Suppressor macrophage (primary cell): ENCODE results near the gene KIF6.

Experiments used
- DNase-seq, 4 experiments: peaks; one replicate each; pipeline ENCODE4 v3.0.0-alpha.2; 2020 to 2022

KIF6 gene

DNA sequence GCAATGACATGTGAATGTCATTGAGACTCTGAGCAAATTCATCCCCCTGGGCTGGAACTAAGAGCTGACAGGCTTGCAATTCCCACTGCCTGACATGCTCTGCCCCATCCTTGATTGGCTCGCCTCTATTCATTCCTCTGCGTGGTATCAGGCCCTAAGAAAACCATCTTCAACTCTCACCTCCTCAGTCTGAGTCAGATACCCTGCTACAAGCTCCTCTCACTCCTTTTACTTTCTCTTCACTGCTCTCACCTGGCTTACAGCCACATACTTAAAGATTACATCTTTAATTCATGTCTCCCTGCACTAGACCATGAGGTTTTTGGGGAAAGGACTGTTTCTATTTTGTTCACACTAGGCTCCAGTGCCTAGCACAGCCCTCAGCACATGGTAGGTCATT lies 131.6 kb downstream of the KIF6 start:
- DNase-seq = no peak

DNA sequence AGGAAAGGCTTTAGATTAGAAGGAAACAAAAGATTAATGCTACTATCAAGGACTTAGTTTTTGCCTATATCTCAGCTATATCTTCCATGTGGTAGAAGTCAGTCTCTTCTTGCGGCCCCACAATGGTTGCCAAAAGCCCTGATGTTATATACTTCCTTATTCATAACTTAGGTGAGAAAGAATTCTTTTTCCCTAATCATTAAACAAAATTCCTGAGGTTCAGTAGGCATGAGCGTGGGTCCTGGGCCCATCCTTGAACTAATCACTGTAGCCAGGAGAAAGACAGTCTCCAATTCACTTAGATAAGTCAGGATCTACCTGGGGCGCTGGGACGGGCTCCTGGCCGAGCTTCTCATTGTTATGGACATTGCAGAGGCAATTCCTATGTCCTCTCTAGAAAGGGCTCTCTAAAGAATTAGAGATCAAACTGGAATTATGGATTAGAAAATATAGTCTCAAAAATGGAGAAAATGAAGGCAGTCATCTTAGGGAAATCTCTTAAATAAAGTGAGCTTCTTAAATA lies 134.3 kb downstream of the KIF6 start:
- DNase-seq = no peak

DNA sequence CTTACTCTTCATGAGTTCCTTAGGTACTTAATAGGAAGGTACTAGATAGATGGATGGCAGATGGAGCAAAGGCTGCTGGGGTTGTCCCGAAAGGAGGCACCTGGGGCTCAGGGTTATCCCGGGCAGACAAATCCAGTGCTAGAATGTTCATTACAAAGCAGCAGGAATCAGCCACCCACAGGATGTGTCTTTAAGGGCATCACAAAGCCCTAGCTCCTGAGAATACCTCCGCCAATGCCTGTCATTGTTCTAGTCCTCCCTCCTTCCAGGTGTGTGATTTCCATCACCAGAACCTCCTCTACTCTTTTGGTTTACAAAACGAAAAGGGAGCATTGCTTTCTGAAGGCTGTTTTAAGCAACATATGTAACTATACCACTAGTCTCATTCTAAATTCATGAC lies 138.1 kb downstream of the KIF6 start:
- DNase-seq = no peak

DNA sequence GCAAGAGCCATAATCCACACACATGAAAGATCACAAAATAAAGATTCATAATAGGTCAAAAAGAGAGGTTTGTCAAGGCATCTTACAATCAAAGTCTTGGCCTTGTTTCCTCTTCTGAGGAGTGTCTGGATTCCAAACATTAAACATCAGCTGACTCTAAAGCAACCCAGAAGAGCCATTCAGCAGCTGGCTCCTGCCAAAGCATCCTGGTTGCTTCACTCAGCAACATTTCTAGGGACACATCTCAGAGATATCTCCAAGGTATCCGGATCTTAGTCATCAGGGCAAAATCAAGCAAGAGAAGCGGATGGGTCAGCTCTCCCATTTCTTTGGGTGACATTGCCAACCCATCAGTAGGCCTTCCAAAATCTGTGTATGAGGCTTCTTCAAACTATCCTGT lies 139.6 kb downstream of the KIF6 start:
- no peak for DNase-seq

DNA sequence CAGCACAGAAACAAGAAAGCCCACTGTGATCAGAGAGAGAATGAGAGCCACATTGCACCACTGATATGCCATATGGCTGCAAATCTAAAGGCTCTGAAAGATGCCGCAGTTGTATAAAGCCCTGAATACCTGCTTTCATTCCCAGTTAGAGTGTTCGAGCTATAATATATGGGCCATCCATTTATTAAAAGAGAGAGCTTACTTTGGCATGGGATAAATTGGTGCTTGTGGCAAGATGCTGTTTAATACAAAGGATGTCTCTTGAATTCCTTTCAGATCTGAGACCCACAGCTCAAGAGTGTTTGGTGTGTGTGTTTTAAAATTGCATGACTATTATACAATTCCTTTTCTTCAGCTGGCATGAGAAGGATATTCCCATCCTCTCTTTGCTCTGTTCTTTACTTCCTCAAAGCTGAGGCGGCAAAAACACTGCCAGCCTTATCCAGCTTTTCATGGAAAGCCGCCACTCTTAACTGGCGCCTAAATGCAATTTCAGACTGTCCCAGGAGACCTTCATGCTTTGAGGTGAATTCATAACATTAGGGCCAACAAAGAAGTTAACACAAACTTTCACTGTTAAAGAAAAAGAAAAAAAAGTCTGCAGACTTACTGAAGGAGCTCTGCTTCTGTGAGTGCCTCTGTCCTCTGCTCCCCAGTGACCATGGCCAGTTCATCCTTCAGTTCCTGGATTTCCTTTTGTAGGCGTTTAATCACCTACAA lies 147.6 kb downstream of the KIF6 start:
- no peak for DNase-seq

DNA sequence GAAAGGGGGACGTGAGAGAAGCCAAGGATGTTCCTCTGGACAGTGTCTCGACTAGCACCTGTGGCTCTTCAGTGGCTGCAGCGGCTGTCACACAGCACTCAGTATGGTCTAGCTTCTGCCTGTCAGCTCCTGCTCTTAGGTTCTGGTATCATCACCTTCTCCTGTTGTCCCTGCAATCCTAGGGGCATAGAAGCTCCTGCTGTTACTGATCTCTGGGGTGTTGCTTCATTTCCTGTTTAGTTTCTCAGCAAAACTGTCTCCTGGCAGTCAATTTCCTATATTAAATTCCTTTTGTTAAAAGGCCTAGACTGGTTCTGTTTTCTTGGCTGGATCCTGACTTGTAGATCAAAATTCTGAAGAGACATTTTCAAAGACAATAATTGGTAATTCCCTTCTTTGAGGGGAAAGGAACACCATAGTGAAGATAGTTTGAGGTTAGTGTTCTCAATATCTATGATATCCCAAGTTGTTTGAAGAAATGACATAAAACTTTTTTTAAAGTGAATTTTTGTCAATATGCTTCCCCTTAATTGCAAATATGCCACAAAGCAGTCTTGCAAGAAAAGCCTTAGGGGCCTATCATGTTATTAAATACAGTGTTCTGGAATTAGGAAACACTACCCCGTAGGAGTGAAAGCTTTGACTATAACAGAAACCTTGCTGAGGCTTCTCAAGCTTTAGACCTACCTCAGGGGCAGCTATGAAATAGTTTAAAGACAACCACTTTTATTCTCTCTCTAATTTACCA lies 148.5 kb downstream of the KIF6 start:
- no peak for DNase-seq

DNA sequence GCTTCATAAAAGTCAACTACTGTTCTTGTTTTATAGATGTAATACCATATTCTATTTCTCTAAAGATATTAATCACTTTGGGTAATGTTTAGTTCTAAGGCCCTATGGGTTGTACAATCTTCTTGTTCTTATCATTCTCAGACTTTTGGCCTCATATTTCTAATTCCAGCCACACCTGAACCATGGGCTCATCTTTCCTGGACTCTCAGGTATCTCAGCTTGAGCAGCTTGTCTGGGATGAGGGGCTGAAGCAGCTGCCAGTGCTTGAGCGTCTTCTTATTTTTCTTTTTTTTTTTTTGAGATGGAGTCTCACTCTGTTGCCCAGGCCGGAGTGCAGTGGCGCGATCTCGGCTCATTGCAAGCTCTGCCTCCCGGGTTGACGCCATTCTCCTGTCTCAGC lies 150.2 kb downstream of the KIF6 start:
- no peak for DNase-seq

DNA sequence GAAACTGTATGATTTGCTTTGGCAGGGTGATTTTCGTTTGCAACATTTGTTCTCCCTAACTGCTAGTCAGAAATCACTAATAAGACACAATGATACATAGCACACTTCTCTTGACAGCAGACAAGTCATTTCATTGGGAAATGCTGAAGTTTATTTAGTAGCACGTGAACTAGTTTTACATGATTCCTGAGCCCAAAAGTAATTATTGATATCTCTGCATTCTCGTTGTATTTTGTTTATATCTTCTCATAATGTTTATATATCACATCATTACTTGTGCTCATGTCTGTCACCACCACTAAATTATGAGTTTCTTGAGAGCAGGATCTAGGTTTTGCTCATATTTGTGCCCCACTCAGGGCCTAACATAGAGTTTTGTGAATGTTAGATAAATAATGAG lies 151.7 kb downstream of the KIF6 start:
- DNase-seq = no peak

DNA sequence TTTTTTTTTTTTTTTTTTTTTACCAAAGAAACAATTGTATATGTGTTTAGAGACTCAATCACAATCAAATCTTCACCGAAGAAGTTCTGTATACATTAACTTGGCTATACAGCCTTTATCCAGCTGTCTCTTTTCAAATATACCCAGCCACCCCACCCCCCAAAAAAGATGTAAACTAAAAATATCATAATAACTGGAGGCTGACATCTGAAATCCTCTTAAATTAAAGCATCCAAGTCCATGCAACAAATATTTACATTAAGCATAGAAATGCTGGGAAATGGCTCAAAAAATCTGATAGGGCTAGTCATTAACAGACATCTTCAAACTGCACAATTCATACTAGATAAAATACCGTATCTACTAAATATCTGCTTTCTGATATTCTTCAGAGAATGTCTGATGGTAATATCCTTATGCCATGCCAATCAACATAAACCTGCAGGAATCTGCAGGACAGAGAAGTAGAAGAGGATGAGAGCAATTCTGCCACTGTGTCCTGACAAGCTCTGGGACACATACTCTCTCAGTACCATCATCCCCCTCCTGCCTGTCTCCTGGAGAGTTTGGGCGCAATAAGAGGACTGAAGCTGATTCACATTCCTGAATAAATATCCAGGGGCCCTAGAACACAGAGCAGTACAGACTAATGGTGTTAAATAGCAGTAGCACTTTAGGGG lies 152.4 kb downstream of the KIF6 start:
- DNase-seq = no peak

DNA sequence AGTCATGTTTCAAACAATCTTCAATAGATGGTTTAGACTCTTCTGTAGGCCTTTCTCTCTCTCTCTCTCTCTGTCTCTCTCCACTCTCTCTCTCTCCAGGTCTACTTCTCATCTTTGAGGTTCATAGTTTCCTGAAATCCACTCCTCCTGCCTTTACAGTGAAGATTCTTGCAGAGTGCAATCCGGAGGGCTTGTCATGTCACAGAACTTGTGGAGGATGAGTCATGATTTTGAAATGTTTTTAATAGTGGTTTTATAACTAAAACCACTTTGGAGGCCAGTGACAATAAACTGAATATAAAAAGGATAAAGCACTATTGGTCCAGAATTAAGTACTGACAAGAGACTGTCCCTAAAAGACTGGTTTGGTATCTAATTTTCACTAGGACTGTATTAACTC lies 156.3 kb downstream of the KIF6 start:
- DNase-seq = no peak

DNA sequence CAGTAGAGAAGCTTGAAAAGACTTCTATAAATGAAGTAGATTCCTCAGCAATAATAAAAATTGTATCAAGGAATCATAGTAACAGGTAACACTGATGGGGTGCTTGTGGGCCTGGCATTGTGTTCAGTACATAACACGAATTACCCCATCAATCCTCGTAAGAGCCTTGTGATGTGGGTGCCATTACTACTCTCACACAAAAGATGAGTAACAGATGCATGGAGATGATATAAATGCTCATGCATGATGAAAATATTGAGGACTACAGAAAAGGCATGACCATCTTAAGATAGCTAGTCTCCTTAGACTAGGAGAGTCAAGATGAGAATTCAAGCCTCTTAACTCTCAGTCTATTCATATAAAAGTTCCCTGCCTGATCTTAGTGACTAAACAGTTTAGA lies 158.1 kb downstream of the KIF6 start:
- DNase-seq = no peak

DNA sequence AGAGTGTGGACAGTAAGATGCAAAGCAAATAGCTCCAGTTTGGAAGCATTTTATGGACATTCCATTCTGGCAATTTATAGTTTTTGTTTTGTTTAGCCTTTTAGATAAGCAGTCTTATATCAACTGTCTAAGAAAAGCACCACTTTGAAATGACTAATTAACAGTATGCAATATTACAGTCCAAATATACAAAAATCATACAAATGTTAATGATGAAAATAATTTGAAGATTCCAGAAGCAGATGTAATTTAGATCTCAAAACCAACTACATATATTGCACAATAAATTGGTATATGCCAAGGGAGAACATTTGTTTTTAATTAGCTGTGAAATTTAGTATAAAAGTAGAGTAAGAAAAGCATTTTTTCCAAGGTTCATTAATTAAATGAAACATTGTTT lies 158.8 kb downstream of the KIF6 start:
- DNase-seq = no peak

DNA sequence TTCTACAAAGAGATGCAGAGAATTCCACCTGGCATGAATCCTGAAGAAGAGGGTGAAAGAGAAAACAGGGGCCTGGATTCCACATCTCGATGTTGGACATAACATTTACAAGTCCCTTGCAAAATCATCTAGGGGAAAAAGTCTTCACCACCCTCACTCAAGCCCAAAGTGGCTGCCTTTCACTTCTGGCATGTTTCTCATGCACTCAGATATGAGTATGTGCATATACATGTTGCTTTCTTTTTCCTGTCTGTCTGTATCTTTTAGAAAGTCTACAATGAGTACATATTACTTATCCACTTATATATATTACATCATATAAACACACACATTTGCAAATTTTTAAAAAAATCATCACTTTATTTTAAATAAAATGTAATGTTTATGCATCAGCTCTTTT lies 159.3 kb downstream of the KIF6 start:
- no peak for DNase-seq

DNA sequence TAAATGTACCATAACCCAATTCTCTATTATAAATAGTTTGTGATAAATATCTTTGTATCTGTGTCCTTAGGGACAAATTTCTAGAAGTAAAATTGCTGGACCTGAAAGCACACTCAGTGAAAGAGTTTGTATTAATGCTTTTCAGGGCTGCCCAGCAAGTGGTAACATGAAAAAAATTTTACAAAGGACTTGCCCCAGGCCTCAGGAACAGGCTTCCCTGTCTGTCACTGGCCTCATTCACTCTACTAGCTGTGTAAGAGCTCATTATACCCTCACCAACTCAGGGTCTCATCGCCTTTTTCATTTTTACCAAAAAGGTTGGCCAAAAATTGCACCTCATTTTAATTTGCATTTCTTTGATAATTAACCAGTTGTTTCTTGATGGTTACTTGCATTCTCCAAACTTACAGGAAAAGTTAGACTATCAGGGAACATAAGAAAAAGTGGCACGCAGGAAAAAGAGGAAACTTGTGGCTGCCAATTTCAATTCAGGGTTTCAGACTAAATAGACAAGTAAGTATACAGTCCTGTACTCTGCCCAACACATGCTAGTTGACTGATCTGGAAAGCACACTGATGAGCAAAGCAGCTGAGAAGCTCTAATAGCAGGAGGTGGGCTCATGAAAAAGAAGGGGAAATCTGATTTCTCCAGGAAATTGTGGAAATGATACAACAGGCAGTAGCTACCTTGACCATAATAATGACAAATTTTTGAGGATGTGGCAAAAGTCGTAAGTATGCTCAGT lies 161.5 kb downstream of the KIF6 start:
- no peak for DNase-seq

DNA sequence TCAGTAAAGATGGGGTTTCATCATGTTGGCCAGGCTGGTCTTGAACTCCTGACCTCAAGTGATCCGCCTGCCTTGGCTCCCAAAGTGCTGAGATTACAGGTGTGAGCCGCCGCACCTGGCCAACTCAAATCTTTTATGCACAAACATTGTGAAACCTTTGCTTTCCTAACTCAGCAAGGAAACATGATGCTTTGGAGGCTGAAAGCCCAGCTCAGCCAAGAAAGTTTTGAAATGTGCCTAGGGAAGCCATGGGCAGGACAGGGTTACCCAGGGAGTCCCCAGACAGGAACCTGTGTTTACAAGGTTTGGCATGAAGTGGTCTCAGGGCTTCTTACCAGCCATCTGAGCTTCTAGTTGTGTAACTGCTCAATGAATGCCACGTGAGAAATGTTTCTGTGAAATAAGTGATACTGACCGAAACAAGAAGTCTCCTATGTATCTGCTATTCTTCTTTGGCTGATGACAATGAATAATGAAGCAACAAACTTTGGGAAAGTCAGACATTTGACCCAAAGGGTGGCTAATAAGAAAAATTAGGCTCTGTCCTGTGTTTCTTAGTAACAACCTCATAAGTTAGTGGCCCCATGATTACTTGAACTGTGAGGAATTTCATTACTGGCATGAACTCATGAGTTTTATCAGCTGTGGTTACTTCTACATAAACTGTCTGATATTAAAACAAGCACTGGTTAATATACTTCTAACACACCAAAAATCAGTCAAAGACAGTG lies 163.5 kb downstream of the KIF6 start:
- DNase-seq = no peak

DNA sequence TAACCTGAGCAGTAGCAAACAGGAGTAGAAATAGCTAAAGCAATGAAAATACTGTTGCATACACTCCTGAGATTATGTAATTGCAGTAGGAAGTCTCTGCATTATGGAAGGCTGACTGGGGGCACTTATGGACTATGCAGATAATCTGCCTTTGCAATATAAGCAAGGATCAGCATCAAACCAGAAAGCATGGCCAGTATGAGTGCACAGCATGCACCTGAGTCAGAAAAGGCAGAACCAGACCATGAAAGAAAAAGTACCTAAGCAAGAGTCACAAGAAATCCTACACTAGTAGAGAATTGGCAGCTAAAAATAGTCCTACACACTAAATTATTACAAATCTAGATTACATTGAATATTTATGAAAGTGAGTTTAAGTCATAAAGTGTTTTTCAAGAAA lies 164.3 kb downstream of the KIF6 start:
- no peak for DNase-seq

DNA sequence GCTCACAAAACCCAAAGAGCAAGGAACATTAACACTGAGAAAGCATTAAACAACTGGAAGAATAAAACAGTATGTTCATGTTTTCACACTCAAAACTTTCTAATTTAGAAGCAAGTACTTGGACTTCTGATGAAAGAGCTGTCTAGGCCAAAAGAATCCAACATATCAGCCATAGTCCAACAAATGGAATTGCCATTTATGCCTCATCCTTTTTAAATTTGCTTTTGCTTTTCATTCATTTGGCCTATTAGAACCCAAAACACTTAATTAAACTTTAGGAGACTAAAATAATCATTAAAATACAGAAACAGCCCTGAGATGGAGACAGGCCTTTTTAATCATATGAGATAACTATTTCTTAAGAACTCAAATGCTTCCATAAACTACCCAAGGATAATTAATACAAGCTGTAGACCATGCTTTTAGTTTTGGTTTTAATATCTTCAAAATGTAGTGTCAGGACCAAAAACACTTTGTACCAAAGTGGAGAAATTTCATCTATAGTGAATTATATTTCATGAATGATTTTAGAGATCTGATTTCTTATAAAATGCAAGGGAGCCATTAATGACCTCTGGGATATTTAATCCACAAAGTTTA lies 166.5 kb downstream of the KIF6 start:
- no peak for DNase-seq

DNA sequence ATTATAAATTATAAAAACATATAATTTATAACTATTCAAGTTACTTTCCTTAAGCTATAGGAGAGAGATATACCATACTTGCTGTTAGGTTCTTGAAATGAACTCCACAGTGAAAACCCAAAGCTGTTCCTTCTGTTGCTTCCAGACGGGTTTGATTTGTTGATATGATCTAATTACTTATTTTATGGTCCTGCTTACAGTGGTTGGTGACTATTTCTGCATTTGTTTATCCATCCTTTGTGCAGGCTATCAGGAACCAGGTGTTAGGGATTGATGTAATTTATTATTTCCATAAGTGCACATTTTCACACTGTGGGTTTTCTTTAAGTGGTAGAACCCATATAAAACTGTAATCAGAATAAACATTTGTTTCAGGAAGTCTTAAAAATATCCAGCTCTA lies 167.1 kb downstream of the KIF6 start:
- no peak for DNase-seq

DNA sequence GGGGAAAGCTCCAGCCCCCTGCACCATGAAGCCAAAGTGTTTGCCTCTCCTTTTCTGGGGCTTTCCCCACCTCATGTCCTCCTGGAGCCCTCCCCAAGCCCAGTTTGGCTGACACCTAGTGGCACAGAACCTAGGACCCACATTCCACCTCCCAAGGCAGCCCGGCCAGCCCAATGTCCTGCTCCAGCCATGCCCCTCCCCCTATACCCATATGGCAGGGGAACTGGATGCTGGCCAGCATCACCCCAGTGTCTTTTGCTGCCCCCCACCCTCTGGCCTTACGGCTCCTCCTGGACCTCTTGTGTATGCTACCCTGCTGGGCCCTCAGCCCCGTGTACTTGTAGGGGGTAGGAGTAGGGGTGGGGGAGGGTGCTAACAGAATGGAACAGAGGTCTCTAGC lies 170.1 kb downstream of the KIF6 start:
- DNase-seq = no peak

DNA sequence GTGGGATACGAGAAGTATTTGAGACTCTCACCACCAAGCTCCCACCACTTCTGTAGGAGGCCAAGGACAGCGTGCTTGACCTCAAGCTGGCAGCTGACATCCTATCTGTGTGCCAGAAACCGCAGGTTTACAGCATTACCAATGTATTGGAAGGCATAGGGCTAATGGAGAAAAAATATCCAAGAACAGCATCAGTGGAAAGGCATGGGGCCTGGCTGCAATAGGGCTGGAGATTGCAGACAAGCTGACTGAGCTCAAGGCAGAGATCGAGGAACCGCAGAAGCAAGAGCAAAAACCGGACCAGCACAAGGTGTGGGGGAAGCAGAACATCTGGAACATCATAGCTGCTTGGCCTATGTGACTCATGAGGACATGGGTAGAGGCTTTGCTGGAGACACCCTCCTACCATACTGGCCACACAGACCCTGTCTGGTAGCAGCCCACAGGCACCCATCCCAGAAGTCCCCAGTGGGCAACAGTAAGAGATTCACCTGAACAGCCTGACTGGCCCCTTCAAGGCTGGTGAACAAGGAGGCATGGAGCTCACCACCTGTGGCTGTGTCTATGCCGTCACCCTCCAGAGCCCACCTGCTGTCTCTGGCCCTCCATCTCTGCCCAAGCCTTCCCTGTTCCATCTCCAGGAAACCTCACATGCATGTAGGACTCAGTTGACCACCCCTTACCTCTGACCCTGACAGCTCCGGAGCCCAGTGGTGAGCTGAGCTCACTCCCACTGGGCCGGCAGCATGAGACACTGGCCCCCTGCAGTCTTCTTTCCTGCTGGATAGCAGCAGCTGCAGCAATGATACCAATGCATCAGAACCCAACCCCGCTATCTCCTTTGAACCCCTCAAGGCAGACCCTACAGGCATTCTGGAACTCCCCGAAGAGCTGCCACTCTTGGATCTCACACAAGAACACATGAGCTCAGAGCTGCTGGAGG lies 171.1 kb downstream of the KIF6 start:
- no peak for DNase-seq

DNA sequence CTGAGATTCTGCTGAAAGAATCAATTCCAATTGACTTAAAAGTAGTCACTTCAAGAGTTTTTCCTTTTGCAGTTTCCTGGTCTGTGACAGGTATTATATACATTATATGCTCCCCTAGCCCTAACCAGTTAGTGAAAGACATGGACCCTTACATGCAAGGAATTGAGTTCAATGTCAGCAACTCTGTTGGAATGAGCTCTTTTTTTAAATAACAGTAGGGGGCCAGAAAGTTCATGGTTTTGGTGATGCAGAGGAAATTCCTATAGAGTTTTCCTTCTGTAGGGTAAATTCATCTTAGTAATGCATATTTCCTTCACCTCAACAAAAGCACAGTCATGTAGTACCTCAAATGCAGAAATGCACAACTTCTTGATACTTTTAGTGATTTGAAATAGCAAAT lies 172.2 kb downstream of the KIF6 start:
- no peak for DNase-seq
